ENCODE results near the gene GPR176.
"Not testable (repeated sequence)": the region's sequence is repeated elsewhere in the genome, so short reads cannot be mapped to it uniquely, and the experiment has no call there.

The GPR176 gene

DNA sequence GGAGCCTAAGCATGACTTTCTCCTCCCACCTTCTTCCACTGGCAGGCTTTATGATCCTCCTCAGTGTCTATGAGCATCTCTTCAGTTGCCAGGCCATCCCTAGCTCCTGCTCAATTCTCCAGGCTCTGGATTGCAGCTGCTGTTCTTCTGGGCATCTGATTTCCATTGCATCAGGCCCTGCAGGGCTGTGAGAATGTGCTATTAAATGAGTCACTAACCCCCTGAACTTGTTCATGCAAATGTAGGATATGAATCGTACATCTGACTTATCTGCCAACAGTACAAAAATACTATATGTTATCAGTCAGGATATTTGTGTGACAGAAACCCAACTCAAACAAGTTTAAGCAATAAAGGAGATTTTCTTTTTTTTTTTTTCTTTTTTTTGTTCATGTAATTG lies 11.9 kb downstream of the GPR176 start:
- TF ChIP-seq, protein P1, sequence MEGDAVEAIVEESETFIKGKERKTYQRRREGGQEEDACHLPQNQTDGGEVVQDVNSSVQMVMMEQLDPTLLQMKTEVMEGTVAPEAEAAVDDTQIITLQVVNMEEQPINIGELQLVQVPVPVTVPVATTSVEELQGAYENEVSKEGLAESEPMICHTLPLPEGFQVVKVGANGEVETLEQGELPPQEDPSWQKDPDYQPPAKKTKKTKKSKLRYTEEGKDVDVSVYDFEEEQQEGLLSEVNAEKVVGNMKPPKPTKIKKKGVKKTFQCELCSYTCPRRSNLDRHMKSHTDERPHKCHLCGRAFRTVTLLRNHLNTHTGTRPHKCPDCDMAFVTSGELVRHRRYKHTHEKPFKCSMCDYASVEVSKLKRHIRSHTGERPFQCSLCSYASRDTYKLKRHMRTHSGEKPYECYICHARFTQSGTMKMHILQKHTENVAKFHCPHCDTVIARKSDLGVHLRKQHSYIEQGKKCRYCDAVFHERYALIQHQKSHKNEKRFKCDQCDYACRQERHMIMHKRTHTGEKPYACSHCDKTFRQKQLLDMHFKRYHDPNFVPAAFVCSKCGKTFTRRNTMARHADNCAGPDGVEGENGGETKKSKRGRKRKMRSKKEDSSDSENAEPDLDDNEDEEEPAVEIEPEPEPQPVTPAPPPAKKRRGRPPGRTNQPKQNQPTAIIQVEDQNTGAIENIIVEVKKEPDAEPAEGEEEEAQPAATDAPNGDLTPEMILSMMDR (conservative IDR thresholded peaks at IDR 0.05), result no peak

DNA sequence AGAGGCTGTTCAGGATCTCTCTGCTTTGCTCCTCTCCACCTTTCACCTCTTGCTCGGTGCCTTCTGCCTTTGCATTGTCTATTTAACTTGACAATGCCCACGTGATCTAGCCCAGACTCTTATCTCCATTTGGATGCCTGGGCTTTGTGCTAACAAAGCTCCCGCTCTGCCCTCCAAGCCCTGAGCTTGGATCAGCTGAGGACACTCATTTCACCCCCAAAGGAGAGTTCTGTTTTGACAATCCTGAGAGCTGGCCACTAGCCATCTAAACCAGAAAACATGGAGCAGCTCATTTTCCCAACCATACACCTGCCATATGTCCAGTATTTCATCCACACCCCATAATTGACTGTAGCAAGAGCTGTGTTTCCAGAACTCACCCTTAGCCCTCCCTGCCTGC lies 12.8 kb downstream of the GPR176 start:
- TF ChIP-seq, protein P1 (conservative IDR thresholded peaks at IDR 0.05), result no peak
- H3K27ac ChIP-seq, result no peak overlapping the region

More for the DNA sequence above, 11.9 kb downstream of the GPR176 start:
- H3K27ac ChIP-seq, result no peak overlapping the region

DNA sequence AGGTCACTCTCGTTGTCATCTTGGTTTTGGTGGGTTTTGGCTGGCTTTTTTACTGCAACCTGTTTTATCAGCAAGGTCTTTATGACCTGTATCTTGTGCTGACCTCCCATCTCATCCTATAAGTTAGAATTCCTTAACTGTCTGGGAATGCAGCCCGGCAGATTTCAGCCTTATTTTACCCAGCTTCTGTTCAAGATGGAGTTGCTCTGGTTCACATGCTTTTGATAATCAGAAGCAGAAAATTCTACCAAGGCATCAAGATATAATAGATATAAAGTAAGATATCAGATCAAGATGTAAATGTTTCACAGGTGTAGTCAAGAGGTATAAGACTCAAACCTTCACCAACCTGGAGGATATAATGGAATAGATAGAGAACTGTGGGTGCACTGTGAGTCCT lies 16.0 kb downstream of the GPR176 start:
- TF ChIP-seq, protein P1 (conservative IDR thresholded peaks at IDR 0.05), result no peak
- no peak overlapping the region for H3K27ac ChIP-seq

DNA sequence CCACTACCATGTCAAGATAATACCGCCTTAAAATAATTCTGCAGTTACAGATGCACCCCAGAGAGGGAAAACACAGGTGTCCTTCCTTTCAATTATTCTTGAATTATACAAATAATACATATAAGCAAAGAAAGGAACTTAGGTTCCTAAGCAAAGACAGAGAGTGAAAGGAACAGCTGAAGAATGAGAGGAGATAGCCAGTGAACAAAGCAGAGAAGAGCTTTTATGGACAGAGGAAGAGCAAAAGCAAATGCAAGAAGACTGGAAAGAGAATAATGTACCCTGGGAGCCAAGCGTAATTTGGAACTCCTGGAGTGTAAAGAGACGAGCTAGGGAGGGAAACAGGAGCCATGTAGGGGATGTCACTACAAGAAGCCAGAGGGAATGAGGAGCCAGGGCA lies 21.7 kb downstream of the GPR176 start:
- H3K27ac ChIP-seq, result no peak overlapping the region
- TF ChIP-seq, protein P1 (conservative IDR thresholded peaks at IDR 0.05), result no peak

DNA sequence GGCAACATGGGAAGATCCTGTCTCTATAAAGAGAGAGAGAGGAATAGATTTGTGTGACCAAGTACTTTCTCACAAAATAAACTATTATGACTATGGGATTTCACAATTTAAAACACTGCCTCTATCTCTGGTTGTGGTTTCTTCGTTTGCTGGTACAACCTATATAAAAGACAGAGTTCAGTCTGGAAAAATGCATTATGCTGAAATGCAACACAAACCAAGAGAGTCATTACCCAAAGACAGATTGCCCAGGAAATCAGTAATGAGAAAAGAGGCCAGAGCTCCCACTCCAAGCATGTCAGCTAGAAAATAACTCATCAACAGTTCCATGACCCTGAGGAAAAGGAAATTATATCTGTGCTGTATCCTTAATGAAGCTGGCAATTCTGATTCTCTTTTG lies 23.2 kb downstream of the GPR176 start:
- no peak overlapping the region for H3K27ac ChIP-seq
- TF ChIP-seq, protein P1 (conservative IDR thresholded peaks at IDR 0.05), result no peak

DNA sequence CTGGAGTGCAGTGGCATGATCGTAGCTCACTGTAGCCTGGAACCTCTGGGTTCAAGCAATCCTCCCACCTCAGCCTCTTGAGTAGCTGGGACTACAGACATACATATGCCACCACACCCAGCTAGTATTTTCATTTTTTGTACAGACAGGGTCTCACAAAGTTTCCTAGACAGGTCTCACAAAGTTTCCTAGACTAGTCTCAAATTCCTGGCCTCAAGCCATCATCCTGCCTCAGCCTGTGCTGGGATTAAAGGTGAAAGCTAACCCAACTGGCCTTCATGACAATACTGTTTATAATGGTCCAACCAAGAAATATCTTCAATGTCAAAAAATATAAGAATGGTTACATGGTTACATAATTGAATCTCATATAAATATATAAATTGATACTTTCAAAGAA lies 24.0 kb downstream of the GPR176 start:
- TF ChIP-seq, protein P1 (conservative IDR thresholded peaks at IDR 0.05), result no peak
- no peak overlapping the region for H3K27ac ChIP-seq

DNA sequence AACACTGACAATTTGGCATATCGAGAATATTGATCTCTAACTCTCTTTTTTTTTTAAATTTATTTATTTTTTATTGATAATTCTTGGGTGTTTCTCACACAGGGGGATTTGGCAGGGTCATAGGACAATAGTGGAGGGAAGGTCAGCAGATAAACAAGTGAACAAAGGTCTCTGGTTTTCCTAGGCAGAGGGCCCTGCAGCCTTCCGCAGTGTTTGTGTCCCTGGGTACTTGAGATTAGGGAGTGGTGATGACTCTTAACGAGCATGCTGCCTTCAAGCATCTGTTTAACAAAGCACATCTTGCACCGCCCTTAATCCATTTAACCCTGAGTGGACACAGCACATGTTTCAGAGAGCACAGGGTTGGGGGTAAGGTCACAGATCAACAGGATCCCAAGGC lies 27.0 kb downstream of the GPR176 start:
- not testable (repeated sequence) for H3K27ac ChIP-seq

DNA sequence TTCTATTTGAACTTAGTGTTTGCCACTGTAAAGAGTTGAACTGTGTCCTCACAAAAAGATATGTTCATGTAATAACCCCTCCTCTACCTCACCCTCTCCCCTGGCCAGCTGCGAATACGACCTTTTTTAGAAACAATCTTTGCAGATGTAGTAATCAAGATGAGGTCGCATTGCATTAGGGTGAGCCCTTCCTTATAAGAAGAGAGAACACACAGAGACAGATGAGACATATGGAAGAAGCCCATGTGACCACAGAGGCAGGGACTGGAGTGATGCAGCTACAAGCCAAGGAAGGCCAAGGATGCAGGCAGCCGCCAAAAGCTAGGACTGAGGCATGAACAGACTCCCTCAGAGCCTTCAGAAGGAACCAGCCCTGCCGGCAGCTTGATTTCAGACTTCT lies 27.6 kb downstream of the GPR176 start:
- H3K27ac ChIP-seq, result peak overlapping the region; percentile 83; the same call in 1 of the 2 replicates
- TF ChIP-seq, protein P1 (conservative IDR thresholded peaks at IDR 0.05), result no peak
